ENCODE measurements around the gene ETV5.

- TF ChIP-seq CTCF (conservative IDR thresholded peaks at IDR 0.05 in 1 of 2, IDR thresholded peaks at IDR 0.05 in 1 of 2; ENCODE audit: low read depth in 1 of 2, low read length in 2 of 2) (no peak), EZH2 (IDR thresholded peaks at IDR 0.05; ENCODE audit: low read length, missing control alignments) (no peak)
Observed at GRCh38 chr3:186121968-186122367, 13.1 kb upstream of the ETV5 start.

All from fibroblast of lung (primary cell).